GM21515 (cell line): ENCODE results near the gene DOCK8.

Source experiments
- ATAC-seq: cut with Tn5 transposase; IDR thresholded peaks from one replicate; pipeline ENCODE4 v1.9.1; 2021; ENCODE audit not compliant: unreplicated experiment

The DOCK8 gene

DNA sequence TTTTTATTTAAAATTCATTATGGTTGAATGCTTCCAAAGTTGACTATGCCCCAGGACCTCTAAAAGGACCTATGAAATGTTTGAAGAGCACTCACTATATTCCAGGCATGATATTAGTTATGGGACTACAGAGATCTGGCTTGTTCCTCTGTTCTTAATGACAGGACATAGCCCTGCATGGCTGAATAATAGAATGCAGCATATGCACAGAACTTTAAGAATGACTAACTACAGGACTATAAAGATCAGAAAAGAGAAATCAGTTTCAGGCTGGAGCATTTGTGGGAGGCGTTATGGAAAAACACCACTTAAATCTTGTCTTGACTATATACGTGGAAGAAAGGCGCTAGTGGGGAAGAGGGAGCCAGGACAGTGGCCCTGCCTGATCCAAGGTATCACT lies 239.2 kb downstream of the DOCK8 start:
- ATAC-seq = no peak

GRCh38 chr9:456365-456764 lies 241.7 kb downstream of the DOCK8 start:
- ATAC-seq = no peak

DNA sequence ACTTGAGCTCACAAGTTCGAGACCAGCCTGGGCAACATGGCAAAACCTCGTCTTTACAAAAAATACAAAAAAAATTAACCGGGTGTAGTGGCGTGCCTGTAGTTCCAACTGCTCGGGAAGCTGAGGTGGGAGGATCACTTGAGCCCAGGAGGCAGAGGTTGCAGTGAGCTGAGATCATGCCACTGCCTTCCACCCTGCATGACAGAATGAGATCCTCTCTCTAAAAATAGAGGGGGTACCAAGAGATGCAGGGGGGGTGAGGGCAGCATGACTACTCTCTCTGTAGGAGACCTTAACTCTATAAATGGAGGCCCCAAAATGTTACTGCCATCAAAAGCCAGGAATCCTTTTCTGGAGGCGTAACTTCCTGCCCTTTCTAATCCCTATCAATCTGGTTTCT lies 243.9 kb downstream of the DOCK8 start:
- ATAC-seq = no peak

- ATAC-seq = no peak
Observed at GRCh38 chr9:459491-460444, 245.1 kb downstream of the DOCK8 start.

DNA sequence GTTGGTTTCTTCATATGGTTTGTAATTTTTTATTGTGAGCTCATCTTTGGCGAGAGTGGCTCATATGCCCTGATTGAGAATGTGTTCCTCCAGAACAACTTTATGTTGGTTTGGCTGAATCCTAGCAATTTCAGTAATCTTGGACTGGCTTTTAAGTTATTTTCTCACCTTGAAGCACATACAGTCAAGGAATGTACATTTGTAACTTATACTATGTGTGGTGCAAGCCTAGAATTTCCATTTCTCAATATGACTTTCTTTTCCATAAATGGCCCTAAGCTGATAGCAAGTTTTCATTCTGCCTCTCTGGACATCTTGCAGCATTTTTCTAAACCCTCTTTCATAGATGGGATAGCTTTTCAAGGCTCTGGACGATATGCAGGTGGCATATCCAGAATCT lies 247.5 kb downstream of the DOCK8 start:
- ATAC-seq = no peak

DNA sequence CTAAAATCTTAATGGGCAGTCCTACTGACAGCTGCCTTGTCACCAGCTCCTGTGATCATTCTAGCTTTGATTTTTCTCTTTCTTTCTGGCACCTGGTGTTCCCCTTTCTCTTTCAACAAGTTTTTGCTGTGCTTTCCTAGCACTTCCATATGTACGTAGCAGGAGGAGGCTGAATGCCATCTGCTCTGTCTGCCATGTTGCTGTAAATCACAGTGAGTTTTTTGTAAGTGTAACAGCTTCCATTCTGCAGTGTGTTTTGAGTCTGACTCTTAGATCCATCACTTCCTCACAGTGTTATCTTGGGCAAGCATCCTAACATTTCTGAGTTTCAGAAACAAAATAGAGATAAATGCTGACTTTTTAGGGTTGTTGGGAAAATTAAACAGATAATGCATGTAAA lies 247.9 kb downstream of the DOCK8 start:
- no peak for ATAC-seq

DNA sequence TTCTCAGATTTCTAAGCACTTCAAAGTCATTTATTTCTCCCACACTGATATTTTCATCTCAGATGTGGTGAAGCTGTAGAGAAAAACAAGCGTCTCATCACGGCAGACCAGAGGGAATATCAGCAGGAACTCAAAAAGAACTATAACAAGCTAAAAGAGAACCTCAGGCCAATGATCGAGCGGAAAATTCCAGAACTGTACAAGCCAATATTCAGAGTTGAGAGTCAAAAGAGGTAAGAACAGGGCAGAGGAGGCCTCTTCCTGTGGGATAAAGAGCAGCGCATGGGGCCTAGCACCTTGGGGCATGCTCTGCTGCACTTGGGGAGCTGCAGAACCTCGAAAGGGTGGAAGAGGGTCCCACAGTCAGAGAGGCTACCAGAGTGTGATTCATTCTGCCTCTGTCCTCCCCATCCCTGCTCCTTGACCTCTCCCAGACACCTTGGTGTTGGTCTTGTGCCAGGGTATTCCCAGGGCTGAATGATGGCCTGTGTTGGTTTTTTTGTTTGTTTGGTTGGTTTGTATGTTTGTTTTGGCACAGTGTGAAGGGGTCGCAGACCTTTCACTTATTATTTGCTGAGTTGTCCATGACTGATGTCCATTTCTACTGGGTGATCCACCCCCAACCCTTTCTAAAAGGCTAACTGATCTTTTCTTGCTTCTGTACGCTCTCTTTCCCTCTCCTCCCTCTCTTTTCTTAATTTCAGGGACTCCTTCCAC lies 248.9 kb downstream of the DOCK8 start:
- ATAC-seq = no peak

DNA sequence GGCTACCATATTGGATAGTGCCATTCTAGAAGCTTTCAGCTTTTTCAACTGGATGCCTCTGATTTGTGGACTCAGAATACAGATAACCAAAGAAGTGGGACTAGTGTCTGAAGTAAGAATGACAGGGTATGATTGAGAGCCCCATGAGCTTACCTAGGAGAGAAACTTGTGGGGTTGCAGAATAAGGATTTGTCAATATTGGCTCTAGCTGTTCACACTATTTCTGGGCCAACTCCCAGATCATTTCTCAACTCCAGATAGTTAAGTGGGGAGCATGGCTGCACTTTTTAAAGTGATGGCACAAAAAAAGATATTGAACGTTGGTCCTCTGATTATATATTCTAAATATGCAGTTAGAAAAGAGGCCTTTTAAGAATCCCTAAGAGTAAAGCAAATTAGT lies 252.1 kb downstream of the DOCK8 start:
- no peak for ATAC-seq

- ATAC-seq = no peak
Observed at GRCh38 chr9:468766-469426, 254.2 kb downstream of the DOCK8 start.

GRCh38 chr9:469672-470551 lies 255.2 kb downstream of the DOCK8 start:
- ATAC-seq = peak; percentile 91

GRCh38 chr9:470552-471194 lies 256.0 kb downstream of the DOCK8 start:
- ATAC-seq = no peak

DNA sequence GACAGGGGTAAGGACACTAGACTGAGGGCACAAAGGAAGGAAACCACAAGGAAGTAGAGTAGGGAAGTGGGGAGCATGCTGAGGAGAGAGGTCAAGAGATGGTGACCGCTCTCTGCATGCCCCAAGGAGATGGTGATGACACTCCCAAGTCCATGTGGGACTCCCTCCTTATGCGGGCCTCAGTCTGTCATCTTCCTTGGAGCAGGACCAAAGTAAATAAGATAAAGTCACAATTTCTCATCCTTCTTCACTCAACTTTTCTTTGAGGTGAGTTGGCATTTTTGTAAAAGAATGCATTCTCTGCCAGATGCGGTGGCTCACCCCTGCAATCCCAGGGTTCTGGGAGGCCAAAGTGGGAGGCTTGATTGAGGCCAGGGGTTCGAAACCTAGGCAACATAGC lies 256.7 kb downstream of the DOCK8 start:
- no peak for ATAC-seq

DNA sequence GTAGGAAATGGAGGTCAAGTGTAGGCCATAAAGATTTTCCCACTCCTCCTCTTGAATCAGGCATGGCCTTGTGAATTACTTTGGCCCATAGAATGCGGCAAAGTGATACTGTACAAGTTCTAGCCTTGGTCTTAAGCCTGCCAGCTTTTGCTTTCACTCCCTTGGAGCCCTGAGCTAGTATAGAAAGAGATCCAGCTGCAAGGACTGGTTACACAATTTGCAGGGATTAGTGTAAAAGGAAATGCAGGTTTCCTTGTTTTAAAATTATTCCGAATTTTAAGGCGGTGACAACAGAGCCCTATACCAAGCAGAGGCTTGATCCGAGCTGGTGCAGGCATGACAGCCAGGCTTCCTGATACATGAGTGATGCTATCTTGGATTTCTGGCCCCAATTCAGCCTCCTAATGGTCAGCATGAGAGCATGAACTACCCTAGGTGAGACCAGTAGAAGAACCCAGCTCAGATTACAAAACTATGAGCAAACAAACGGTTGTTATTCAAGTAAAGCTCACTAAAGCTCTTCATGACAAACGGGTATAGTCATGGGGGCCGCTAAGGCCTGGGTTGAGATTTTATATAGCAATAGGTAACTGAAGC lies 257.9 kb downstream of the DOCK8 start:
- no peak for ATAC-seq

GRCh38 chr9:477193-477592 lies 262.5 kb downstream of the DOCK8 start:
- no peak for ATAC-seq

DNA sequence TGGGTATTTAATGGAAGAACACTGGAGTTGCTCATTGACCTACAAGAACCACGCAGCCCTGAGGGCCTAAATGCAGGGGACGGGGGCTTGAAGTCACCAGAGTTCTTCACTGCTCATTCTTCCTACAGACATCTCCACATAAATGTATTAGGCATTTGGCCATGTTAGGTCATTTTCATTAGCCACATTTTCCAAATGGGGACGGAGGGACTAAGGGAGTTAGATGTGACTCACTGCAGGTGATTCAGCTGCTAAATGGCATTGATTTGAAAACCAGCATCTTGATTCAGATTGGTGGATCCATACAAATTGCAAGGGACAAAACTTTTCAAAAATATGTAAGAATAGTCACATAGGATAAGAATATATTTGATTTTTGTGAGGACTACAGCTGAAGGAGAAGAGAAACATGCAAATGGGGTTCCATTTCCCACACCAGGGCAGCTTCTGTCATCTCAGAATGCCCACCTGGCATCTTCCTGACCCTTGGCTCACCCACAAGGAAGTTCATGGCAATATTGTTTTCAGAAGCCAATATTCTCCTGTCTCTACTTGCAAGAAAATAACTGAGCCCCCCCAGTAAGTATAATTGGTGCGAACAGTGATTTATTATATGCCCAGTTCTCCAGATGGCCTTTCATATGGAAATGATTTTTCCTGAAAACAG lies 264.8 kb downstream of the DOCK8 start:
- no peak for ATAC-seq

- ATAC-seq = no peak
Observed at GRCh38 chr9:479971-480350, 265.3 kb downstream of the DOCK8 start.

GRCh38 chr9:482739-483138 lies 268.1 kb downstream of the DOCK8 start:
- ATAC-seq = no peak

- no peak for ATAC-seq
Observed at GRCh38 chr9:486156-486555, 271.5 kb downstream of the DOCK8 start.

GRCh38 chr9:487429-487828 lies 272.8 kb downstream of the DOCK8 start:
- no peak for ATAC-seq
